Mucosa of rectum (tissue), 2 donors: Measurements from ENCODE around the gene DRD2.

ENCODE experiments used
- H3K27ac ChIP-seq, 2 donors: one replicate each; pipeline ENCODE4 v1.7.0; 2013; ENCODE audit warnings: inconsistent platforms in 2 of 2, low read depth in 2 of 2, low read length in 2 of 2
- H3K27me3 ChIP-seq, 2 donors: one replicate each; pipeline ENCODE4 v1.7.0; 2013; ENCODE audit warnings: low read length in 2 of 2; ENCODE audit not compliant: control insufficient read depth in 2 of 2, insufficient read depth in 2 of 2
- H3K36me3 ChIP-seq, 2 donors: one replicate each; pipeline ENCODE4 v1.7.0; 2013; ENCODE audit warnings: low read length in 2 of 2; ENCODE audit not compliant: control insufficient read depth in 2 of 2, insufficient read depth in 2 of 2
- H3K4me1 ChIP-seq, 2 donors: one replicate each; pipeline ENCODE4 v1.7.0; 2013; ENCODE audit warnings: low read length in 2 of 2, mild to moderate bottlenecking in 1 of 2; ENCODE audit not compliant: control insufficient read depth in 2 of 2, insufficient read depth in 2 of 2
- H3K4me3 ChIP-seq, 2 donors: one replicate each; pipeline ENCODE4 v1.7.0; 2013; ENCODE audit warnings: low read length in 2 of 2
- H3K9ac ChIP-seq, 2 donors: one replicate each; pipeline ENCODE4 v1.7.0; 2013; ENCODE audit warnings: low read length in 2 of 2, low read depth in 1 of 2, mild to moderate bottlenecking in 1 of 2
- H3K9me3 ChIP-seq, 2 donors: one replicate each; pipeline ENCODE4 v1.7.0; 2013; ENCODE audit warnings: low read length in 2 of 2; ENCODE audit not compliant: control insufficient read depth in 2 of 2
- donor health status: healthy.
- donor health status: Normal muscosa, but diverticular disease.

DRD2 gene

GRCh38 chr11:113419454-113420003 lies 55.7 kb downstream of the DRD2 start:
- Histone ChIP-seq H3K4me3 (no peak overlapping the region), H3K4me1 (no peaks in the 10 kb centered on the region), H3K27ac (no peak overlapping the region), H3K27me3 (no peaks in the 10 kb centered on the region), H3K9ac (no peak overlapping the region), H3K36me3 (no peaks in the 10 kb centered on the region), H3K9me3 (no peaks in the 10 kb centered on the region)

GRCh38 chr11:113417428-113417827 lies 57.8 kb downstream of the DRD2 start:
- H3K9me3 ChIP-seq = no peaks in the 10 kb centered on the region
- no peaks in the 10 kb centered on the region for H3K36me3 ChIP-seq
- no peaks in the 10 kb centered on the region for H3K4me1 ChIP-seq
- no peak overlapping the region for H3K4me3 ChIP-seq
- H3K9ac ChIP-seq = no peak overlapping the region
- H3K27ac ChIP-seq = no peak overlapping the region
- H3K27me3 ChIP-seq = no peaks in the 10 kb centered on the region

- H3K27ac ChIP-seq = no peak overlapping the region
These were observed 59.9 kb downstream of the DRD2 start for GRCh38 chr11:113415343-113415742.

GRCh38 chr11:113412675-113413074 lies 62.5 kb downstream of the DRD2 start:
- no peaks in the 10 kb centered on the region for H3K9me3 ChIP-seq
- H3K27me3 ChIP-seq = no peaks in the 10 kb centered on the region
- H3K36me3 ChIP-seq = no peaks in the 10 kb centered on the region
- no peak overlapping the region for H3K9ac ChIP-seq
- H3K4me1 ChIP-seq = no peaks in the 10 kb centered on the region
- H3K27ac ChIP-seq = no peak overlapping the region
- H3K4me3 ChIP-seq = no peak overlapping the region

More at GRCh38 chr11:113415343-113415742, 59.9 kb downstream of the DRD2 start:
- H3K36me3 ChIP-seq = no peaks in the 10 kb centered on the region
- H3K4me1 ChIP-seq = no peaks in the 10 kb centered on the region
- no peaks in the 10 kb centered on the region for H3K9me3 ChIP-seq
- no peaks in the 10 kb centered on the region for H3K27me3 ChIP-seq
- no peak overlapping the region for H3K9ac ChIP-seq
- no peak overlapping the region for H3K4me3 ChIP-seq

- H3K9me3 ChIP-seq = no peaks in the 10 kb centered on the region
- no peaks in the 10 kb centered on the region for H3K27me3 ChIP-seq
- H3K4me1 ChIP-seq = no peaks in the 10 kb centered on the region
- H3K4me3 ChIP-seq = no peak overlapping the region
- no peak overlapping the region for H3K27ac ChIP-seq
- no peak overlapping the region for H3K9ac ChIP-seq
- H3K36me3 ChIP-seq = no peaks in the 10 kb centered on the region
These were observed 63.7 kb downstream of the DRD2 start for GRCh38 chr11:113411536-113411935.

DNA sequence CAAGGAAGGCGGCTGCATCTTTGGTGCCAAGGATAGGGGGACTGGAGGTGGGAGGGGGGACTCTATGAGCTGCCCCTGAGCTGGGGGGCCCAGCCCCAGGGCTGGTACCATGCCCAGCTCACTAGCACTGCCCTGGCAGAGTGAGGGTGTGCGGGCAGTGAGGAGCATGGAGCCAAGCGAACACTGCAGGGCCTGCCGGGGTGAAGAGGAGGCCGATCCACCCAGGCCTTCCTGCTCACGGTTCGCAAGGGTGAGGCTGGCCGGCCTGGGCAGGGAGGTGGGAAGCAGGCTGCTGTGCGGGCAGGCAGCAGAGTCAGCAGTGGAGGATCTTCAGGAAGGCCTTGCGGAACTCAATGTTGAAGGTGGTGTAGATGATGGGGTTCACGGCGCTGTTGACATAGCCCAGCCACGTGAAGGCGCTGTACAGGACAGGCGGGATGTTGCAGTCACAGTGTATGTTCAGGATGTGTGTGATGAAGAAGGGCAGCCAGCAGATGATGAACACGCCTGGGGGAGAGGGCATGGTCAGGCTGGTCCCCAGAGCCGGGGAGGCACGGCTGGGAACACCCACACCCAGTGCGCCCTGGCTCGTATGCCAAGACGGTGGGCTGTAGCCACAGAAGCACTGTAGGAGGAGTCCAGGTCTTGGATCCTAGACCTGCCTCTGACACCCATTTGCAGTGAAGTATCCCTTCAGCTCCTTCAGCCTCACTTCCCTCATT lies 64.6 kb downstream of the DRD2 start:
- Histone ChIP-seq H3K36me3 (no peaks in the 10 kb centered on the region), H3K9me3 (no peaks in the 10 kb centered on the region), H3K4me1 (no peaks in the 10 kb centered on the region), H3K9ac (no peak overlapping the region), H3K4me3 (no peak overlapping the region), H3K27ac (no peak overlapping the region), H3K27me3 (no peaks in the 10 kb centered on the region)

DNA sequence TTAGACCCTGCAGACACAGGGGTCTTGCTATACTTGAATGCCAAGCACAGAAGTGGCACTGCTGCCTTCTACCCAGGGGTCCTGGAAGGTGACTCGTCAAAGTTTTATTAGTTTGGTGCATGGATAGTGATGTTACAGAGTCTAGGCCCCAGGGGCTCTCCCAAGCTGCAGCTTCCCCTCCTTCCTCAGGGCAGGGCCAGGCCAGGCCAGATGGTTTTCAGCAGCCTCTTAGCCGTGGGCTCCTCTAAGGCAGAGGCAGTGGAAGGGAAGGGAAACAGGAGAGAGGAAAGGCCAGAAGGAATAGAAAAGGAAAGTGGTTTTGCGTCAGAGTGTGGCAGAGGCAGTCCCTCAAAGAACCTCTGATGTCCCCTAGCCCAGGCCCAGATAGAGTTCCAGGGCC lies 65.7 kb downstream of the DRD2 start:
- Histone ChIP-seq H3K9ac (no peak overlapping the region), H3K4me3 (no peak overlapping the region), H3K36me3 (no peaks in the 10 kb centered on the region), H3K4me1 (no peaks in the 10 kb centered on the region), H3K27ac (no peak overlapping the region), H3K27me3 (no peaks in the 10 kb centered on the region), H3K9me3 (no peaks in the 10 kb centered on the region)

DNA sequence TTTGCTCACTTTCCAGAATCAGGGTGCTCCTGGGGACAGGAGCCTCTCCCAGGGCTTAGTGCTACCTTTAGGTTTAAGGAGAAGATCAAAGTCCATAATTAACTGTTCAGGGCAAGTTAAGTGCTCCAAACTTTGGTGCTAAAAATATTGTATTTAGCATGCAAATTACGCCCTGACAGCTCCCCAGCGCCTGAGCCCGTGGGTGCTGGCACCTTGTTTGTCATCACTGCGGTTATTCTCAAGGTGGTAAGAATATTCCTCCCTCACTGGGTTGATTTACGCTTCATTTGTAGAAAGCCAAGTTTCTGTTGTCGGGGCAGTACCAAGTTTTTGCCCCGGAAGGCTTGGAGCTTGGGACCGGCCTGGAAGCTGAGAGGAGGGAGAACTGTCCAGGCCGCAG lies 66.3 kb downstream of the DRD2 start:
- Histone ChIP-seq H3K9ac (no peak overlapping the region), H3K4me3 (no peak overlapping the region), H3K36me3 (no peaks in the 10 kb centered on the region), H3K27me3 (no peaks in the 10 kb centered on the region), H3K4me1 (no peaks in the 10 kb centered on the region), H3K9me3 (no peaks in the 10 kb centered on the region), H3K27ac (no peak overlapping the region)

- no peaks in the 10 kb centered on the region for H3K27me3 ChIP-seq
- no peaks in the 10 kb centered on the region for H3K9me3 ChIP-seq
- no peak overlapping the region for H3K4me3 ChIP-seq
- H3K9ac ChIP-seq = no peak overlapping the region
- no peaks in the 10 kb centered on the region for H3K36me3 ChIP-seq
- H3K27ac ChIP-seq = no peak overlapping the region
- H3K4me1 ChIP-seq = no peaks in the 10 kb centered on the region
These were observed 67.0 kb downstream of the DRD2 start for GRCh38 chr11:113408206-113408605.

GRCh38 chr11:113407163-113407562 lies 68.0 kb downstream of the DRD2 start:
- H3K9me3 ChIP-seq = no peaks in the 10 kb centered on the region
- no peaks in the 10 kb centered on the region for H3K36me3 ChIP-seq
- H3K9ac ChIP-seq = no peak overlapping the region
- H3K4me1 ChIP-seq = no peaks in the 10 kb centered on the region
- no peaks in the 10 kb centered on the region for H3K27me3 ChIP-seq
- H3K27ac ChIP-seq = no peak overlapping the region
- no peak overlapping the region for H3K4me3 ChIP-seq
